Neural cell (in vitro differentiated cells): ENCODE measurements around the gene MALRD1. TPM values are rescaled to one million over a fixed set of nuclear protein-coding genes. Genes with fewer than 3 reads are reported as not detected.

Experiments used
- H2AFZ ChIP-seq: fragments of 200-600, 300-800 bp; sonication (generic), shearing (Covaris generic); 2 replicates; pipeline ENCODE4 v1.6.0; 2014; ENCODE audit warnings: low read depth, mild to moderate bottlenecking, antibody characterized with exemption, low read length, moderate library complexity
- H3F3A ChIP-seq: fragments of 200-600 bp; shearing (Covaris generic); 2 replicates; pipeline ENCODE4 v1.6.1; 2016; ENCODE audit warnings: mild to moderate bottlenecking, moderate library complexity, mixed read lengths, antibody characterized with exemption, low read length; ENCODE audit not compliant: insufficient read depth, poor library complexity, severe bottlenecking
- H3K27ac ChIP-seq: fragments of 200-600, 300-800 bp; sonication (generic), shearing (Covaris generic); 2 replicates; pipeline ENCODE4 v1.5.1; 2014; ENCODE audit warnings: mild to moderate bottlenecking, low read length, moderate library complexity
- H3K27me3 ChIP-seq: fragments of 300-800, 200-600 bp; sonication (generic), shearing (Covaris generic); 2 replicates; pipeline ENCODE4 v1.6.0; 2014; ENCODE audit warnings: mild to moderate bottlenecking, low read depth, low read length, moderate library complexity; ENCODE audit not compliant: insufficient read depth
- H3K36me3 ChIP-seq: fragments of 300-800, 200-600 bp; sonication (generic), shearing (Covaris generic); 2 replicates; pipeline ENCODE4 v1.5.1; 2014; ENCODE audit warnings: mild to moderate bottlenecking, antibody characterized with exemption, low read length, moderate library complexity; ENCODE audit not compliant: insufficient read depth
- H3K4me2 ChIP-seq: fragments of 300-800, 200-600 bp; sonication (generic), shearing (Covaris generic); 2 replicates; pipeline ENCODE4 v1.6.0; 2014; ENCODE audit warnings: mild to moderate bottlenecking, low read length
- H3K4me3 ChIP-seq: fragments of 300-800, 200-600 bp; sonication (generic), shearing (Covaris generic); 2 replicates; pipeline ENCODE4 v1.5.1; 2014; ENCODE audit warnings: mild to moderate bottlenecking, low read length, moderate library complexity
- H3K79me2 ChIP-seq: fragments of 200-600 bp; shearing (Covaris generic); replicated peaks from 2 replicates; pipeline ENCODE4 v1.6.0; 2014; ENCODE audit warnings: mild to moderate bottlenecking, low read length, moderate library complexity; ENCODE audit not compliant: insufficient read depth
- H3K9ac ChIP-seq: fragments of 300-800, 200-600 bp; sonication (generic), shearing (Covaris generic); 2 replicates; pipeline ENCODE4 v1.6.1; 2016; ENCODE audit warnings: mild to moderate bottlenecking, low read length, mixed read lengths
- H3K9me2 ChIP-seq: fragments of 200-600 bp; shearing (Covaris generic); 2 replicates; pipeline ENCODE4 v1.6.1; 2016; ENCODE audit warnings: mild to moderate bottlenecking, low read length, mixed read lengths; ENCODE audit not compliant: insufficient read depth
- H3K9me3 ChIP-seq: fragments of 200-600, 300-800 bp; sonication (generic), shearing (Covaris generic); 2 replicates; pipeline ENCODE4 v1.6.1; 2016; ENCODE audit warnings: mild to moderate bottlenecking, mixed run types, low read length, moderate library complexity, mixed read lengths
- H4K20me1 ChIP-seq: fragments of 200-600 bp; shearing (Covaris generic); 2 replicates; pipeline ENCODE4 v1.6.1; 2016; ENCODE audit warnings: mild to moderate bottlenecking, mixed run types; ENCODE audit not compliant: insufficient read depth
- CTCF ChIP-seq: fragments of 450-650 bp; IDR thresholded peaks from 2 replicates; pipeline ENCODE4 v1.5.1; 2014; ENCODE audit warnings: antibody characterized with exemption, mild to moderate bottlenecking, moderate library complexity; ENCODE audit not compliant: poor library complexity, severe bottlenecking
- EP300 ChIP-seq: fragments of 450-650 bp; conservative IDR thresholded peaks from 2 replicates; pipeline ENCODE4 v1.6.1; 2014; ENCODE audit warnings: antibody characterized with exemption, mild to moderate bottlenecking, moderate library complexity; ENCODE audit not compliant: poor library complexity, severe bottlenecking
- EZH2 ChIP-seq: fragments of 200-600, 300-800 bp; shearing (Covaris generic), sonication (generic); IDR thresholded peaks from 2 replicates; pipeline ENCODE4 v1.6.1; 2014; ENCODE audit warnings: antibody characterized with exemption, low read length, borderline replicate concordance, mild to moderate bottlenecking; ENCODE audit not compliant: insufficient read depth, poor library complexity, severe bottlenecking
- MXI1 ChIP-seq: fragments of 450-650 bp; conservative IDR thresholded peaks from 2 replicates; pipeline ENCODE4 v1.6.1; 2014; ENCODE audit warnings: antibody characterized with exemption, mild to moderate bottlenecking; ENCODE audit not compliant: poor library complexity, severe bottlenecking
- POLR2AphosphoS5 ChIP-seq: IDR thresholded peaks from 2 replicates; pipeline ENCODE4 v1.6.1; 2012
- RAD21 ChIP-seq: fragments of 450-650 bp; conservative IDR thresholded peaks from 2 replicates; pipeline ENCODE4 v1.6.1; 2014; ENCODE audit warnings: antibody characterized with exemption, mild to moderate bottlenecking, moderate library complexity
- REST ChIP-seq: IDR thresholded peaks from 2 replicates; pipeline ENCODE4 v1.6.1; 2012; ENCODE audit warnings: borderline replicate concordance
- SMC3 ChIP-seq: fragments of 450-650 bp; conservative IDR thresholded peaks from 2 replicates; pipeline ENCODE4 v1.6.1; 2014; ENCODE audit warnings: antibody characterized with exemption, mild to moderate bottlenecking, moderate library complexity; ENCODE audit not compliant: poor library complexity
- TAF1 ChIP-seq: IDR thresholded peaks from 2 replicates; pipeline ENCODE4 v1.6.1; 2012; ENCODE audit warnings: low read depth
- polyA plus RNA-seq: library from polyadenylated mRNA; depleted of rRNA; stranded (reverse); fragments of >200 nt; gene quantifications from 2 replicates; pipeline ENCODE4 v1.2.3, GENCODE V29; 2014

The MALRD1 gene
- polyA plus RNA-seq, 1 donor from 2014 or later: 0.21 TPM

- H4K20me1 ChIP-seq: no peaks in the 10 kb centered on the region
- H3F3A ChIP-seq: no peaks in the 10 kb centered on the region
- no peak for TF ChIP-seq SMC3
- TF ChIP-seq TAF1: no peak
- no peak for TF ChIP-seq EZH2
- TF ChIP-seq REST: no peak
- no peak for TF ChIP-seq MXI1
- TF ChIP-seq EP300: no peak
- TF ChIP-seq RAD21: no peak
- no peak for TF ChIP-seq POLR2AphosphoS5
- no peak overlapping the region for H3K27ac ChIP-seq
- no peak overlapping the region for H3K4me3 ChIP-seq
- H3K36me3 ChIP-seq: no peaks in the 10 kb centered on the region
- no peaks in the 10 kb centered on the region for H3K9me3 ChIP-seq
- no peaks in the 10 kb centered on the region for H3K9me2 ChIP-seq
- H3K4me2 ChIP-seq: no peak overlapping the region
- H3K79me2 ChIP-seq: no peaks in the 10 kb centered on the region
- no peaks in the 10 kb centered on the region for H3K27me3 ChIP-seq
- no peak overlapping the region for H3K9ac ChIP-seq
- H2AFZ ChIP-seq: no peak overlapping the region
Measured at GRCh38 chr10:19098803-19099202, 50.2 kb downstream of the MALRD1 start.

DNA sequence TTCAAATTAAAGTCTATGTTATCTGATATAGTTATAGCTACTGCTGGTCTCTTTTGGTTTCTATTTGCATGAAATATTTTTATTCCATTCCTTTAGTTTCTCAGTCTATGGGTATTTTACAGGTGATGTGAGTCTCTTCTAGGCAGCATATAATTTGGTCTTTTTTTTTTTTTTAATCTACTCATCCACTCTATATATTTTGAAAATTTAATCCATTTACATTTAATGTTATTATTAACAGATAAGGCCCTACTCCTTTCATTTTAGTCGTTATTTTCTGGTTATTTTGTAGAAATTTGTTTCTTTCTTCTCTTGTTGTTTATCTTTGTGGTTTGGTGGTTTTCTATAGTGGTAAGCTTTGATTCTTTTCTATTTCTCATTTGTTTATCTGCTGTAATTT is 58.8 kb downstream of the MALRD1 start:
- Histone ChIP-seq H3K79me2 (no peaks in the 10 kb centered on the region), H3K9me2 (no peaks in the 10 kb centered on the region), H3K9ac (no peak overlapping the region), H3K36me3 (no peaks in the 10 kb centered on the region), H2AFZ (no peak overlapping the region), H3K27ac (no peak overlapping the region), H3K4me3 (no peak overlapping the region), H3F3A (no peaks in the 10 kb centered on the region), H3K9me3 (no peaks in the 10 kb centered on the region), H4K20me1 (no peaks in the 10 kb centered on the region), H3K27me3 (no peaks in the 10 kb centered on the region), H3K4me2 (no peak overlapping the region)
- no peak for TF ChIP-seq EP300
- TF ChIP-seq POLR2AphosphoS5: no peak
- TF ChIP-seq EZH2: no peak
- TF ChIP-seq TAF1: no peak
- no peak for TF ChIP-seq RAD21
- no peak for TF ChIP-seq CTCF
- TF ChIP-seq SMC3: no peak
- TF ChIP-seq MXI1: no peak
- no peak for TF ChIP-seq REST
